H1 (cell line): Measurements from ENCODE around the gene SUV39H2. TPM values are rescaled to one million over a fixed set of nuclear protein-coding genes. Genes with fewer than 3 reads are reported as not detected.

Source experiments
- SP4 ChIP-seq: IDR thresholded peaks from 2 replicates; pipeline ENCODE4 v1.6.1; 2012; ENCODE audit warnings: low read length, inconsistent platforms
- polyA plus RNA-seq, 7 experiments: library from polyadenylated mRNA; depleted of rRNA in 3 of 7; stranded (reverse) in 5 of 7; unstranded in 2 of 7; fragments of >200 nt in 5 of 7; fragments of 200-250 nt in 2 of 7; gene quantifications; 1 replicate in 5 of 7; 2 replicates in 1 of 7; 4 replicates in 1 of 7; pipeline versions ENCODE4 v1.2.1 to v1.2.3, GENCODE V29; 2011 to 2013; ENCODE audit warnings: missing spikeins in 2 of 7, mixed read lengths in 2 of 7
- total RNA-seq: library from RNA; stranded (reverse); fragmentation: NEBNext Ultra II Directional; extraction: Animal tissue kit (Norgen Biotek cat#: 25700); gene quantifications from 2 replicates; pipeline ENCODE4 v1.2.1, GENCODE V29; 2021
- TF ChIP-seq, protein P1 (sequence below): IDR thresholded peaks from 2 replicates; pipeline ENCODE4 v1.6.1; 2012; ENCODE audit warnings: low read length, inconsistent platforms

Gene SUV39H2
- total and polyA plus RNA-seq, 2 of the 8 experiments (the other 6 are each of a cell fraction or from before 2014, with no cell fraction given) = 19.4 to 62.3 TPM

DNA sequence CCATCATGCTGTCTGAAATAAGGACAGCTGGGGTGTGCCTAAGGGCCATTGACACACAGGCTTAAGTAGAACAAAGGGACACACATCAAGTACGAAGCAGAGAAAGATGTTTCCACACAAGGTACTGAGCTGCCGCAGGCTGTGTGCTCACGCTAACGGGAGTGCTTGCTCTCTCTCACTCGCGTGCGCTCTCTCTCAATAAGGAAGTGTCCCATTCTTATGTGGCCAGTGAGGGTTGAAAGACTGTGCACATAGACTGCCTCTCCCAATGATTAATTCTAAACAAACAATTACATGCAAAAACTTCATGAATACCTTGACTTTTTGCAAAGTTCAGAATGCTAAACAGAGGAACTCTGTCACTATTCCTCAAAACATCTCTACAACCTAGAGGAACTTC, 45.3 kb downstream of the SUV39H2 start (continued):
- TF ChIP-seq, protein P1, sequence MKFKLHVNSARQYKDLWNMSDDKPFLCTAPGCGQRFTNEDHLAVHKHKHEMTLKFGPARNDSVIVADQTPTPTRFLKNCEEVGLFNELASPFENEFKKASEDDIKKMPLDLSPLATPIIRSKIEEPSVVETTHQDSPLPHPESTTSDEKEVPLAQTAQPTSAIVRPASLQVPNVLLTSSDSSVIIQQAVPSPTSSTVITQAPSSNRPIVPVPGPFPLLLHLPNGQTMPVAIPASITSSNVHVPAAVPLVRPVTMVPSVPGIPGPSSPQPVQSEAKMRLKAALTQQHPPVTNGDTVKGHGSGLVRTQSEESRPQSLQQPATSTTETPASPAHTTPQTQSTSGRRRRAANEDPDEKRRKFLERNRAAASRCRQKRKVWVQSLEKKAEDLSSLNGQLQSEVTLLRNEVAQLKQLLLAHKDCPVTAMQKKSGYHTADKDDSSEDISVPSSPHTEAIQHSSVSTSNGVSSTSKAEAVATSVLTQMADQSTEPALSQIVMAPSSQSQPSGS = no peak
- no peak for TF ChIP-seq SP4
